Liver (tissue), 3 donors: Measurements from ENCODE around the gene ERCC3.

Experiments used
- ATF3 ChIP-seq: IDR thresholded peaks from 2 replicates; pipeline ENCODE4 v1.6.1; 2016; ENCODE audit warnings: antibody characterized with exemption
- CTCF ChIP-seq: fragments of 150-350 bp; IDR thresholded peaks from 2 replicates; pipeline ENCODE4 v1.5.1; 2017; ENCODE audit warnings: improper control_type of control experiment, low read depth, low read length; ENCODE audit not compliant: missing input control
- FOXA1 ChIP-seq: IDR thresholded peaks from 2 replicates; pipeline ENCODE4 v1.6.1; 2016; ENCODE audit warnings: antibody characterized with exemption
- GABPA ChIP-seq, 2 donors: IDR thresholded peaks in 1 of 2; conservative IDR thresholded peaks in 1 of 2; 2 replicates each; pipeline ENCODE4 v1.6.1; 2016; ENCODE audit warnings: antibody characterized with exemption in 2 of 2, mild to moderate bottlenecking in 1 of 2, moderate library complexity in 1 of 2
- JUND ChIP-seq, 2 donors: IDR thresholded peaks; 2 replicates each; pipeline ENCODE4 v1.6.1; 2016; ENCODE audit warnings: antibody characterized with exemption in 2 of 2
- RAD21 ChIP-seq, 2 donors: IDR thresholded peaks; 2 replicates each; pipeline ENCODE4 v1.6.1; 2016; ENCODE audit warnings: antibody characterized with exemption in 2 of 2, mild to moderate bottlenecking in 2 of 2
- RXRA ChIP-seq, 2 donors: IDR thresholded peaks; 2 replicates each; pipeline ENCODE4 v1.6.1; 2017 to 2018; ENCODE audit warnings: antibody characterized with exemption in 2 of 2, mild to moderate bottlenecking in 1 of 2
- SP1 ChIP-seq: IDR thresholded peaks from 2 replicates; pipeline ENCODE4 v1.6.1; 2018; ENCODE audit warnings: antibody characterized with exemption, mild to moderate bottlenecking
- TAF1 ChIP-seq: conservative IDR thresholded peaks from 2 replicates; pipeline ENCODE4 v1.6.1; 2016; ENCODE audit warnings: antibody characterized with exemption, mild to moderate bottlenecking
- YY1 ChIP-seq: IDR thresholded peaks from 2 replicates; pipeline ENCODE4 v1.6.1; 2016; ENCODE audit warnings: antibody characterized with exemption, mild to moderate bottlenecking
- ZBTB33 ChIP-seq: IDR thresholded peaks from 2 replicates; pipeline ENCODE4 v1.6.1; 2016; ENCODE audit warnings: antibody characterized with exemption
- TF ChIP-seq, protein P1 (sequence below): IDR thresholded peaks from 2 replicates; pipeline ENCODE4 v1.6.1; 2016; ENCODE audit warnings: antibody characterized with exemption, mild to moderate bottlenecking
- donor health status: healthy.
- donor health status: healthy.

- TF ChIP-seq JUND (IDR thresholded peaks at IDR 0.05) = no peak
- no peak for TF ChIP-seq CTCF
- TF ChIP-seq, protein P1, sequence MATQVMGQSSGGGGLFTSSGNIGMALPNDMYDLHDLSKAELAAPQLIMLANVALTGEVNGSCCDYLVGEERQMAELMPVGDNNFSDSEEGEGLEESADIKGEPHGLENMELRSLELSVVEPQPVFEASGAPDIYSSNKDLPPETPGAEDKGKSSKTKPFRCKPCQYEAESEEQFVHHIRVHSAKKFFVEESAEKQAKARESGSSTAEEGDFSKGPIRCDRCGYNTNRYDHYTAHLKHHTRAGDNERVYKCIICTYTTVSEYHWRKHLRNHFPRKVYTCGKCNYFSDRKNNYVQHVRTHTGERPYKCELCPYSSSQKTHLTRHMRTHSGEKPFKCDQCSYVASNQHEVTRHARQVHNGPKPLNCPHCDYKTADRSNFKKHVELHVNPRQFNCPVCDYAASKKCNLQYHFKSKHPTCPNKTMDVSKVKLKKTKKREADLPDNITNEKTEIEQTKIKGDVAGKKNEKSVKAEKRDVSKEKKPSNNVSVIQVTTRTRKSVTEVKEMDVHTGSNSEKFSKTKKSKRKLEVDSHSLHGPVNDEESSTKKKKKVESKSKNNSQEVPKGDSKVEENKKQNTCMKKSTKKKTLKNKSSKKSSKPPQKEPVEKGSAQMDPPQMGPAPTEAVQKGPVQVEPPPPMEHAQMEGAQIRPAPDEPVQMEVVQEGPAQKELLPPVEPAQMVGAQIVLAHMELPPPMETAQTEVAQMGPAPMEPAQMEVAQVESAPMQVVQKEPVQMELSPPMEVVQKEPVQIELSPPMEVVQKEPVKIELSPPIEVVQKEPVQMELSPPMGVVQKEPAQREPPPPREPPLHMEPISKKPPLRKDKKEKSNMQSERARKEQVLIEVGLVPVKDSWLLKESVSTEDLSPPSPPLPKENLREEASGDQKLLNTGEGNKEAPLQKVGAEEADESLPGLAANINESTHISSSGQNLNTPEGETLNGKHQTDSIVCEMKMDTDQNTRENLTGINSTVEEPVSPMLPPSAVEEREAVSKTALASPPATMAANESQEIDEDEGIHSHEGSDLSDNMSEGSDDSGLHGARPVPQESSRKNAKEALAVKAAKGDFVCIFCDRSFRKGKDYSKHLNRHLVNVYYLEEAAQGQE = no peak
- no peak for TF ChIP-seq RXRA (IDR thresholded peaks at IDR 0.05)
- TF ChIP-seq RAD21 (IDR thresholded peaks at IDR 0.05) = no peak
- TF ChIP-seq YY1 = no peak
- TF ChIP-seq ZBTB33 = no peak
- TF ChIP-seq ATF3 = no peak
- TF ChIP-seq SP1 = no peak
- no peak for TF ChIP-seq TAF1
- TF ChIP-seq GABPA (IDR thresholded peaks at IDR 0.05 in 1 of 2, conservative IDR thresholded peaks at IDR 0.05 in 1 of 2) = no peak
- no peak for TF ChIP-seq FOXA1
These were observed 68.6 kb downstream of the ERCC3 start for GRCh38 chr2:127225186-127225960.
